HG03575 (cell line): ENCODE results near the gene LPP.

Experiments
- ATAC-seq: cut with Tn5 transposase; IDR thresholded peaks from one replicate; pipeline ENCODE4 v1.9.1; 2021; ENCODE audit not compliant: unreplicated experiment, insufficient number of reproducible peaks, low FRiP score; ENCODE audit errors: extremely low read depth

LPP gene

DNA sequence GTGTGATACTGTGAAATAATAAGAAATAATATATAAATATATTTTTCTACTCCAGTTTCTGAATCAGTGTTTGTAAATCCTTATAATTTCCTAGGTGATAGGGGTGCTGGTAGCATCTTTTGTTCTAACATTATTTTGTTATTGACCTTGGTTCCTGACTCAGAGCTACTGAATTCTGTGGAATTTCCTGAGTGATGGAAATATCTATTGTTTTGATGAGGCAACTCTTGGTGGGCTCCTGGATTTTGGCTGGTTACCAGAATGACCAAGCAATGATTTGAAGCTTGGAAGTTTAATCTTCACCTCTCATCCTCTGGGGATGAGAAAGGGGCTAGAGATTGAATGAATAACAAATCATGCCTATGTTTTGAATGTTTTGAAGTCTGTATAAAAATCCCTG, 377.3 kb downstream of the LPP start:
- ATAC-seq: no peak

DNA sequence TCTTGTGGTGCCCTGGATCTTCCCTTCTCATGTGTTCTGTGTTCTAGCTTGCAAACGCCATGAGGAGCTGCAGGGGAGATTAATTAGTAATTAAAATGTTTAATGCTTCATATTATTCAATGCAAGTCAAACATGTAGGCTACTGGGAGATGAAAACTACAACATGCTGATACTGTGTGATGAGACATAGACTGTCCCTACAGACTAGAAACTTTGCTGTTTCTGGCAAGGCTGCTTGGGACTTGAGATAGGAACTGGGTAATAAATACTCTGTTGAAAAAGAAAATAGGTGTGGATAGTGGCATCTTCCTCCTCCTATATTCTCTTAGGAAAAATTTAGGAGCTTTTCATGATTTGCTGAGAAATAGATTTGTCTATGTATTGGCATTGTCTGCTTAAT, 379.2 kb downstream of the LPP start:
- ATAC-seq: no peak

DNA sequence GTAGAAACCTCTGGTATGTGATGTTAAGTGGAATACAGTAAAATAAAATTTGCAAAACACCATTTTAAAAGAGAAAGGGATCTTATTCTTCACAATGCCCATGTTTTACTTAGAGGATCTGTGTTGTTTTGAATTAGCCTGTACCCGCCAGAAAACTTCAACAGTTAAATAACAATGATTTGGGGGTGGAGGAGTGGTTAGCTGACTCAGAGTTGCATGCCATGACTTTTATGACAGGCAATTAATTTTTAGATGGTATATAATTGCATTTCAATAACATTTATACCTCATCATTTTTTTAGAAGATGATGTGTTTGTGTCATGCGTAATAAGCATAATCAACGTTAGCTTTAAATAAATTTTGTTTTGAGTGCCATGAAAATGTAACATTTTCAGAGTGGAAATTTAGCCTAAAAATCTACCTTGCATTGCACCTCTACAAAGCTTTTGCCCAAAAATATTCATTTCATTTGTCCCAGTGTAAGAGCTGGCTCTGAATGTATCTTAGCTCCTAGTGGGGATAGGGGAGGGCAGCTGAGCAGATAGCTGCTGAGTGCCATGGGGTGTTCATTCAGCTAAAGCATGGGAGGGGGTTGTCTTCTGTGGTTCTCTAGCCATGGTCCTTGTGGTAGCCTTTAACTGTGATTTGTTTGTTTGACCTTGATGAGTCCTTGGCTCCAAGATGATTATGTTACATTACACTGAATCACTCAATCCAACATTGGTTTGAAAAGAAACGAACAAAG, 379.8 kb downstream of the LPP start:
- ATAC-seq: no peak

DNA sequence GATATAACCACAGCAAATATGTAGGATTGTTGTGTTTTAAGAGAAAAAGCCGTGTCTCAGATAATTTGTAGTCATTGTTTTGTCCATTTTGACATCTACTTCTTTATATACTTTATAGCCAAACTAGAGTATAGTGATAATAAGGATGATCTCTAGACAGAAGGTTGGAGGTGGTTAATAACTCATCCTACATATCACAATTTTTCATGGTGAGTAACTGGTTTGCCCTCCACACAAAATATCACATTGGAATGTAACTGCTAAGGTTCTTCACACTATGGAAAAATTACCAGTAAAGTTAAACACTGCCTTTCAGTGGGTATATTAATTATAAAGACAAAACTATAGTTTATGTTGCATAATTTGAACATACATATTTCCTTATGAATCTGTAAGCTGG, 380.7 kb downstream of the LPP start:
- no peak for ATAC-seq

DNA sequence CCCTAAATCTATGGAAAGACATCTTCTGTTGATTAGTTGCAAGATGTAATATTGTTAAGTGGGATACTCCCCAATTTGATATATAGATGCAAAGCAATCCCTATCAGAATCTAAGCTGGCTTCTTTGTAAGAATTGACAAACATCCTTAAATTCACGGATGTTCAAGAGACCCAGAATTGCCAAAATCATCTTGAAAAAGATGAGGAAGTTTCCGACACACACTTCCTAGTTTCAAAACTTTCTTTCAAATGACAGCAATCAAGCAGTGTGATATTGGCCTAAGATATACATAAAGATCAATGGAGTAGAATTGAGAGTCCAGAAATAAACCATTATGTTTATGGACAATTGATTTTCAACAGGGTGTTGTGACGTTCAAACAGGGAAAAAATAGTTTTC, 383.6 kb downstream of the LPP start:
- no peak for ATAC-seq

DNA sequence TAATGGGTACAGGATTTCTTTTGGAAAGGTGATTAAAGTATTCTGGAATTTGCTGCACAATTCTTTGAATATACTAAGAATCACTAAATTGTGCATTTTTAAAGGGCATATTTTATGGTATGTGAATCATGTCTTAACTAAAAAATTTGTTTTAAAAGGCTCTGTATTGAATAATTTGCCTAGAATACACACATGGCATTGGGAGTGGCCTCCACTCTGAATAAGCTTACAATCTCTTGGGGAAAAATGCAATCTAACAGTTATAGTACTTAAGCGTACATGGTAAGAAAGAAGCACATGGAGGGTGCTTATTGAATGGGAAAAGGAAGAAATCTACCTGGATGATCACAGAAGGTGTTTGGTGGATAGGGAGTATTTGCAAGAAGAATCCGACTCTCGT, 385.1 kb downstream of the LPP start:
- ATAC-seq: no peak

DNA sequence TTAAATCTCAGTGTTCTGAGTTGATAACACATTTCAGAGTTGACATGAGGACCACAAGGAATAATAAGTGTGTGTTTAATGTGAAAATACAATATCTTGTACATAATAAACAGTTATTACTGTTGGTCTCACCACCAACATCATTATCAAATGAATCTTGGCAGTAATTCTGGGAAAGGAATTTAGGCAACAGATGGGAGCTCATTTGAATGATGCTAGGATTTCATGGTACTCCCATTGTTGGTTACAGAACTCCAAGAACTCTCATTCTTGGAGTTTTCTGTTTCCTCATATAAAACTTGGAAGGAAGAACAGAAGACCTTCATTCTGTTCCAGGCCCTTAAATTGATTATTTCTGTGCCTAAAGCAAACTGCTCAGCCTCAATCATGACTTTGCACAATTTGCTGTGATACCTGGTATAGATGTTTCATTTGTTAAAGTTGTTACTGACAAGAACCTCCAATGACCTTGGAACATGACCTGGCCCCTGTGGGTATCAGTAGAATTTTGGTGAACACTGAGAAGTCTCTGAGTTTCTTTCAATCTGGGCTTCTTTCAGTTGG, 385.8 kb downstream of the LPP start:
- ATAC-seq: no peak

DNA sequence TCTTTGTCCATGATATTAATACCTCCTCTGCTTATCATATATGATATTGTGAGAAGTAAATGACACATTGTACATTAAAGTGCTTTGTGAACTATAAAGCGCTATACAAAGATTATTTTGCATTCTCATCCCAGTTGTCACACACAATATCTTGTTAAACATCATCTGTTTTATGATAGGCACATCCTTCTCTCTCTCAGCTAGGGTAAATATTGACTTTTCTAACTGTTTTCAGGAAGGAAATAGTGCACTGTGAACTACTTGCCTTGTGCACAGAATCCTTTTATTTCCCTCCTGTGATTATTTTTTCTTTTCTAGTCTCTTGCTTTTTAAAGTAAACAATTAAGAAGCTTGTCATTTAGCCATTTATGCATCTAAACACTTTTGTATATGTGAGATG, 388.2 kb downstream of the LPP start:
- no peak for ATAC-seq

DNA sequence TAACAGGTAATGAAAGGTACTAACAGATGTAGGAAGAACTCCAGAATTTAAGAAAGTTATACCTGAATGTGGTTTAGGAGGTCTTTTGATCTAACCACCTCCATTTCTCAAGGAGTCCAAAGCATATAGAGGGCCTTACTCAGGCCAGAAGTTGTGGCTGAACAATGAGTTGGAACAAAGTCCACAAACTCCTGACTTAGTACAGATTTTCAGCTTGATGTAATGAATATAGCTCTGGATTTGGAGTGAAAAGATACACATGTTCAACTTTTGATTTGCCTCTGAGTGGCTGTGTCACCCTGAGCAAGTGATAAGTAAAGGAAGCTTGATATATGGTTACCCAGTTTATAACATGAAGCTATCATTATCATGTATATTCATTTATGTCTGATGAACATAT, 390.1 kb downstream of the LPP start:
- no peak for ATAC-seq

DNA sequence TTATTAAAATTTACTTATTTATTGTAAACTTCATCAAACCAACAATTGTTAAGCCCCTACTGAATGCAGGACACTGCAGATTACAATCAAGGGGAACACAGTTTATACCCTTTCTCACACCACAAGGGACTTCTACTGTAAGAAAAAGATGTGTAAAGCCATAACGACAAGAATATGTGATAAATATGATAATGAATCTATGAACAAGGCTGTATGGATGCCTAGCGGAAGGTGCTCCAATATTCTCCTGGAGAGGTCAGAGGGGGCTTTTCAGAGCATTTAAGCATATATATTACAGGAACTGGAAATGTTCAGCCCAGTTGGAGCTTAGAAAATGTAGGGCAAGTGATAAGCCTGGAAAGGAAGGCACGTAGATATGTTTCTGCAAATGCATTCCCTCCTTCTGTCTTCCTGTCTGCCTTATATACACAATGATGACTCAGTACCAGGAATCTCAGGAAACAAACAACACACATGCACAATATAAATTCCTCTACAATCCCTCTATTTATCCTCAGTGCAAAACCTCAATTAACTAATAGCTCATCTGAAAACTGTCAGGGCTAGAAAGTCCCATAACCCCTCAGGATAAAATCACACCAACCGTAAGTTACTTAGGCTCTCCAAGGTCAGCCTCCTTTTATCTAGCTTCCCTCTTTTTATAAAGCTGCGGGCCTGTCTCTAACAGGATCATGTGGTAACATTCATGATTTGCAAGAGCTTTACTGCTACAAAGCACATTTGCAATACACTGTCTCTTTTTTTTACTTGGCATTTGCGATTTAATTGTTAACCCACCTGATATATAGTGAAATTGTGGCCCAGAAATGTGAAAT, 393.1 kb downstream of the LPP start:
- ATAC-seq: no peak

DNA sequence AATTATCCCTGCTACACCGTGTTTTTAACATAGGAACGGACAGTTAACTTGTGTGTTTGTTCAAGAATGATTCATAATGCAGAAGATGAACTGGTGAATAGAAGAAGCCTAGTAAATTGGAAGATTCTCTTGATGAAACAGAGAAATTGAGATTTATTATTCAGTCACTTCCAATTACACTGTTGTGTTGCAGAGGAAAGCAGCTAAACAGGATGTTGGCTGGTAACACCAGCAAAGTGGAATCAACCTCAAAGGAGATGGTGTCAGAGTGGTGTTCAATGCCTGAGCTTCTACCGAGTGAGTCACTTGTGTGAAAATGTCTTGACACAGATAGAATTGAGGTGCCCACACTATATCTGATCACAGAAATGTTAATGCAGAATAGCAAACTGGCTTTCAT, 399.6 kb downstream of the LPP start:
- ATAC-seq: no peak

DNA sequence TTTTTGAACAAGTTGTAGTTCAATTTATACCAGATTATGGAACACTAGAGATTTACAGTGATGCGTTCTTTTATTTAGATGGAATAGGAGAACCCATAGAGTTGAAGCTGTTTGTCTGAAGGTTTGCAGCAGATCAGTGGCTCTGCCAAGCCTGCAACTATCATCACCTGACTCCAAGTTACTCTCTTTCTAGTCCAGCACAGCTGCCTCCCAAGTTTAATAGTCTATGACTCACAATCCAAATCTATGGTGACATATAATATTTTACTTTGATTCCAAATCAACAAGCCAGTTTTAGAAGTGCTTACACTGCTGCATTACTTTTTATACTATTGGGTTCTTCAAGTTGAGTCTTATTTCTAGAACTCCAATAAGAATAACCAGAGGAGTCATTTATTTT, 400.4 kb downstream of the LPP start:
- no peak for ATAC-seq

DNA sequence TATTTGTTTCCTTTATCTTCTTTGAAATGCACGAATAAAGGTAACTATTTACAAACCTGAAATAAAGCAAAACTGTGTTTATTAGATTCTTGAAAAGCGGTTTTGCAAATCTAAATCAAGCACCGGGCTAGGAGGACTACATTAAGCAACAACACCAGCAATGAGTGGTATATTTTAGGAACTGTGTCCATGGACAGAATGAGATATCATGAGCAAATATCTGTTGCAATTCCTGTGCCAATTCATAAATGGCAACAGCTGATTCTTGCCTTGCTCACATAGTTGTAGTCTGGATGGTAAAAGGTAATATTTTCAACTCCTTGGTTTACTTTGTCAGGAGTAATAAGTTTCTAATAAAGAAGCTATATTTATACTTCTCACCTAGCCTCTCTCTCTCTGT, 403.3 kb downstream of the LPP start:
- no peak for ATAC-seq

DNA sequence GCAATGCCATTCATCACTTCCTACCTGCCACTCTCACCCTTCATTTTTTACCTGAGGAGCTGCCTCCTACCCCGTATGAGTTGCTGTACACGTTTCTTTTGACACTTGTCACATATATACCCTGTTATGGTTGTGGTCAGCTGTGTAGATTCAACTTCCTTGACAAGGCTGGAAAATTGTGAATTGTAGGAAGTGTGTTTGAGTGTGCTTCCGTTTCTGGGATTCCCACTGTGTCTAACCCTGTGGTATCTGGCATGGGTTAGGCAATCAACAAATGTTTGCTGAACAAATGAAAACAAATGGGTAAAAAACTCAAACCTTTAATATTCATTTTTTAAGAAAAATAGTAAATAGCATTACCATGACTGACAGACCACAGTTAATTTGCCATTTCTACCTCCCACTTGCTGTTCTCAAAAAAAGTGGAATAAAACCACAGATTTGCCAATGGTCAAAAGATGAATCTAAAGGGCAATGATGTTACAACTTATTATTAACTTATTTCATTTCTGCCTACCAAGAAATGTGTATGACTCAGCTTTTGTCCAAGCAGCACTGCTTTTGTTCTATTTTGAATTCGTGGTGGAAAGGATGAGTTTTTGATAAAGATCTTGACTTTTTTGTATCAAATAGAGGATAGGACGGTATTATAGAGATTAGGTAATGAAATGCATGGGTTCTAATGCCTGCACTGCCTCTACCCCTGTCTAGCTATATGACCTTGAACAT, 404.6 kb downstream of the LPP start:
- ATAC-seq: no peak

DNA sequence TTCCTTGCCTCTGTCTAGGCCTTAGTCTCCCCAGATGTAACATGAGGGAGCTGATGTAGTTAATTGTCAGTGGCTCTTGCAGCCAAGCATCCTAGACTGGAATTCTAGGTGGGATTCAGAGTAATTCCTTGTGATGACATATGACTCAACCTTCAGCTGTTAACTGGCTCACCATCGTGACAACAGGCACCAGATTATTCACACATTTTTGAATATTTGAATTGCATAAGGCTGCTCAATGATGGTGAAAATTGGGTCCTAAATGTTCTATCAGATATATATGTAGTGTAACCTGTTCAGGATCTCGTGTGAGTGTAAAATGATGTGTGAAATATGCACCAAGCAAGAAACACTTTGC, 405.1 kb downstream of the LPP start:
- ATAC-seq: no peak

DNA sequence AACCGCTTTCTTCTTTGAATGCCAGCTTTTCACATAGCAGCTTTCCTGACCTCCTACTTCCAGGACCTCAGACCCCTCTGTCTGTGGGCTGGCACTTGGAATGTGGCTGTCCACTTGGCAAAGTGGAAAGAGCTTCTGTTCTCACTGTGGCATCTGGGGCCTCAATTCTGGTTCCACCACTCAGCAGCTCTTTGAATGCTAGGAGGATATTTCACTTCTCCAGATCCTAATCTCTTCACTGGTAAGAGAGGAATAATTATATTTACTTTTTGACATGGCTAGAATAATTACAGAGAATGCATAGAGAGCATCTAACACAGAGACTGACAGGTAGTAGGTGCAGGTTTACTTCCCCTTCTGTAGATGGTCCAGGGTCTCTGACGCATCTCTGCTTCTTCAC, 405.9 kb downstream of the LPP start:
- no peak for ATAC-seq

DNA sequence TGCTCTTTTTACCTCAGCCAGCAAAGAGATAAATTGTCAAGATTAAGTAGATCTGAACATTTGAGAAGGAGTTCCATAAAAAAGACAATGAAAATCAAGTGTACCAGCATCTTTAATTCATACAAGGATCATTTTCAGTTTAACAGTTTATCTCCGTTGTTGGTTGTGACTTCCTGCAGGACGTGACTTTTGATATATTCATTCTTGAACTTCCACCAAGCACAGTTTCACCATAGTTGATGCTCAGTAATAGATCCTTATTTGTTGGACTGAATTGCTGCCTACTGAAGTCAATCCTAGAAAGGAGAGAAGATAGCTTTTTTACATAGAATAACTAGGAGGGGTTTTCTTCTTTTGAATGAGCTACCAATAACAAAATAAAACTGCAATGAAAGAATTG, 408.2 kb downstream of the LPP start:
- no peak for ATAC-seq

DNA sequence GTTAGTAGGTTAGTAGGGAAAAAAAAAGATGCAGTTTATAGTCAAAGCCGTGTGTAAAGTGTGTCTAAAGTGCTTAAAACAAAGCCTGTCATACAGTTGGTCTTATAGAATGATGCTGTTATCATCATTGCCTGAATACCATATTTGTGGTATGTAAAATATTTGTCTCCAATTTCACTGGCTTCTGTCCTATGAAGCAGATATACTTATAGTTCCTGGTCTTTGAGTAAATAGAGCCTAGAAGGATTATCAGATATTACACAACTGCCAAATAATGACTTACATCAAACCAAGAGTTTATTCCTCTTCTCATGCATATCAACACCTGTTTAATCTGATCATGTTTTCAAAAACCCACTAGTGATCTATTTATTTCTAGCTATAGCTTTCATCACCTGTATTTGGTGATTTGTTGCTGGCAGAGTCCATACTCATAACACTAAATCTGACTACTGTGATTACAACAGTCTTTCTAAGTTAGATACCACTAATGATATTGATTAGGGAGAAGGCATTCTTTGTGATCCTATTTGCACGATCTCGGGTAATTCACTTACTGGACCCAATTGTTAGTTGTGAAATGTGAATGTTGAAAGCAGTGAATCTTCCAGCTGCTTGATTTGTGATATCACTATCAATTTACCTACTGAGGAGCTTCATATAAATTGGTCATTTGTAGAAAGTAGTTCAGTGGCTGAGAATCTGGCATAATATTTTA, 413.7 kb downstream of the LPP start:
- ATAC-seq: no peak

DNA sequence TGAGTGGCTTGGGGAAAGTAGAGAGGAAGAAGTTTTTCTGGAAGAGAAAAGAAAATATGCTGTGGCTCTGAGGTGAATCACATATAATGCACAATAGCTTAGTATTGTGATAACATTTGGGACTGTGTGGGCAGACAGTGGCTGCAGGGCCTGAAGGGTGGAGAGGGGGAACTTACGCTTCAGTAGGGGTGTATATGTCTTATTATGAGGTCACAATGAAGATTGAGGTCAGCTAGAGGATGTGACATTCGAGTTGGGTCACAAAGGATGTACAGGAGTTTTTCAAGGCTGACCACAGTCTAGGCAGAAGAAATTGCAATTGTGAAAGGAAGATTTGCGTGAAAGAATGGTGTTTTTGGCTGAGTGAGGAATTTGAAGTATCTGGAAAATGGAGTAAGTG, 414.8 kb downstream of the LPP start:
- ATAC-seq: no peak
